Stimulated activated CD4-positive, alpha-beta T cell treated with anti-CD3 and anti-CD28 coated beads, Interleukin-12 subunit alpha, Interleukin-12 subunit beta, amount 100 ng/mL, for 24 hours (primary cell): ENCODE results near the gene OR2T5.
"Not testable (repeated sequence)": the region's sequence is repeated elsewhere in the genome, so short reads cannot be mapped to it uniquely, and the experiment has no call there.

Source experiments
- DNase-seq, 2 experiments: peaks; one replicate each; pipeline ENCODE4 v3.0.0-alpha.2; 2020; ENCODE audit warnings: low read depth in 2 of 2

Gene OR2T5

GRCh38 chr1:248500305-248501035 is 12.1 kb downstream of the OR2T5 start:
- DNase-seq: not testable (repeated sequence)

GRCh38 chr1:248507773-248508172 is 19.4 kb downstream of the OR2T5 start, which contains the start of gene OR2G6:
OR2G6 (plus strand) TSS chr1:248508073; CDS start chr1:248521647, 13,574 bp downstream.
- not testable (repeated sequence) for DNase-seq

GRCh38 chr1:248510217-248510616 is 21.8 kb downstream of the OR2T5 start:
- DNase-seq: not testable (repeated sequence)

- no peak for DNase-seq
These were observed 33.5 kb downstream of the OR2T5 start for GRCh38 chr1:248521856-248522255.

GRCh38 chr1:248537449-248537848 is 49.1 kb downstream of the OR2T5 start:
- DNase-seq: not testable (repeated sequence)
